ENCODE data around the gene ZNF211. TPM values are rescaled to one million over a fixed set of nuclear protein-coding genes. Genes with fewer than 3 reads are reported as not detected.

Gene ZNF211
- total and polyA plus RNA-seq, 9 of the 15 experiments (the other 6 are each of a cell fraction or from before 2014, with no cell fraction given) = 1.3 to 11.6 (median 4.5) TPM

DNA sequence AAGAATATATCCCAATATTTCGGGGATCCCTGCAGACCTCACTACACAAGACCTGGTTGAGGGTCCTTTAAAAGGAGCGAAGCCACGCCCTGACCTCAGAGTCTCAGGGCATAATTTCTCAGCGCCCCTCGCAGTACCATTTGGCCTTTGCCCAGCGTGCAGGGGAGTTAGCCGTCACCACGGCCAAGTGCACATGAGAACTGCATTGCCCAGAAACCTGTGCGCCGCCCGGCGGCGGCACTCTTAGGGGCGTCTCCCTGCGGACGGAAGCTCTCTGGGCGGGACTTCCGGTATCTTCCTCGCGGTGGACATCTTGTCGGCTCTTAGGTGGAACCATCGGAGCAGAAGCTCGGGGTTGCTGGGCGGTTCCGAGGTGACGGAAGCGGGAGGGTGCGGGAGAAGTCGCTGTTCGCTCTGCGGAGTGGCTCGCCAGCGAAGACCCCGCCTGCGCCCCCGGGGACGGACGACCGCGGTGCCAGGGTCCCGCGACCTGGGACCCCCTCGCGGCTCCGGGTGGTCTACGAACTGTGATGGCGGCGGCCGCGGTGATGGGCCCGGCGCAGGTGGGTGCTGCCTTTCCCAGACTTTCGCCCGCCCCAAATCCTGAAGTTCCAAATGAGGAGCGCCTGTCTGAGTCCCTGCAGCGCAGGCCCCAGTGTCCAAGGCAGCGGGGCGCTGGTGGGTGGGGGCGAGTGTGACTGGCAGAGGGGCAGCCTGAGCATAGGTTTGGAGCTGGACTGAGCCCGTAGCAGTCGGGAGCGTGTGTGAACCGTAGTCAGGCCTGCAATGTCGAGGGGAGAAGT, 18.8 kb upstream of the ZNF211 start, which contains the start of gene ZNF134 (continued):
- TF ChIP-seq ZNF766 (CRISPR knock-in tag; conservative IDR thresholded peaks at IDR 0.05) = 0 out of 2 replicates have a peak, but pooled peaks have one; percentile 18
- no peak for TF ChIP-seq PHF21A (IDR thresholded peaks at IDR 0.05; ENCODE audit: borderline replicate concordance, low read depth)
- no peak for TF ChIP-seq ZNF644 (tag; IDR thresholded peaks at IDR 0.05; ENCODE audit: low read depth)
- no peak for TF ChIP-seq ZNF764 (CRISPR knock-in tag; IDR thresholded peaks at IDR 0.05; ENCODE audit: low read depth)
- TF ChIP-seq ATF7 (IDR thresholded peaks at IDR 0.05) = 0 out of 2 replicates have a peak, but pooled peaks have one; percentile 9
- TF ChIP-seq ZNF589 (CRISPR knock-in tag; IDR thresholded peaks at IDR 0.05; ENCODE audit: low read depth) = no peak
- no peak for TF ChIP-seq ZNF347 (CRISPR knock-in tag; IDR thresholded peaks at IDR 0.05; ENCODE audit: low read depth)
- TF ChIP-seq TAF7 (tag; IDR thresholded peaks at IDR 0.05) = peak; percentile 28; the same call in 1 of the 2 replicates
- TF ChIP-seq LCOR (CRISPR knock-in tag; IDR thresholded peaks at IDR 0.05) = no peak
- TF ChIP-seq, protein P1, sequence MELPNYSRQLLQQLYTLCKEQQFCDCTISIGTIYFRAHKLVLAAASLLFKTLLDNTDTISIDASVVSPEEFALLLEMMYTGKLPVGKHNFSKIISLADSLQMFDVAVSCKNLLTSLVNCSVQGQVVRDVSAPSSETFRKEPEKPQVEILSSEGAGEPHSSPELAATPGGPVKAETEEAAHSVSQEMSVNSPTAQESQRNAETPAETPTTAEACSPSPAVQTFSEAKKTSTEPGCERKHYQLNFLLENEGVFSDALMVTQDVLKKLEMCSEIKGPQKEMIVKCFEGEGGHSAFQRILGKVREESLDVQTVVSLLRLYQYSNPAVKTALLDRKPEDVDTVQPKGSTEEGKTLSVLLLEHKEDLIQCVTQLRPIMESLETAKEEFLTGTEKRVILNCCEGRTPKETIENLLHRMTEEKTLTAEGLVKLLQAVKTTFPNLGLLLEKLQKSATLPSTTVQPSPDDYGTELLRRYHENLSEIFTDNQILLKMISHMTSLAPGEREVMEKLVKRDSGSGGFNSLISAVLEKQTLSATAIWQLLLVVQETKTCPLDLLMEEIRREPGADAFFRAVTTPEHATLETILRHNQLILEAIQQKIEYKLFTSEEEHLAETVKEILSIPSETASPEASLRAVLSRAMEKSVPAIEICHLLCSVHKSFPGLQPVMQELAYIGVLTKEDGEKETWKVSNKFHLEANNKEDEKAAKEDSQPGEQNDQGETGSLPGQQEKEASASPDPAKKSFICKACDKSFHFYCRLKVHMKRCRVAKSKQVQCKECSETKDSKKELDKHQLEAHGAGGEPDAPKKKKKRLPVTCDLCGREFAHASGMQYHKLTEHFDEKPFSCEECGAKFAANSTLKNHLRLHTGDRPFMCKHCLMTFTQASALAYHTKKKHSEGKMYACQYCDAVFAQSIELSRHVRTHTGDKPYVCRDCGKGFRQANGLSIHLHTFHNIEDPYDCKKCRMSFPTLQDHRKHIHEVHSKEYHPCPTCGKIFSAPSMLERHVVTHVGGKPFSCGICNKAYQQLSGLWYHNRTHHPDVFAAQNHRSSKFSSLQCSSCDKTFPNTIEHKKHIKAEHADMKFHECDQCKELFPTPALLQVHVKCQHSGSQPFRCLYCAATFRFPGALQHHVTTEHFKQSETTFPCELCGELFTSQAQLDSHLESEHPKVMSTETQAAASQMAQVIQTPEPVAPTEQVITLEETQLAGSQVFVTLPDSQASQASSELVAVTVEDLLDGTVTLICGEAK (IDR thresholded peaks at IDR 0.05) = peak; percentile 94
- TF ChIP-seq, protein P1 (CRISPR knock-in tag; IDR thresholded peaks at IDR 0.05) = no peak
- no peak; a peak in 1 of 4 replicates for TF ChIP-seq SIN3A (IDR thresholded peaks at IDR 0.05; ENCODE audit: borderline replicate concordance in 2 of 2, control insufficient read depth in 1 of 2, low read depth in 2 of 2, low read length in 2 of 2)
- TF ChIP-seq, protein P2, sequence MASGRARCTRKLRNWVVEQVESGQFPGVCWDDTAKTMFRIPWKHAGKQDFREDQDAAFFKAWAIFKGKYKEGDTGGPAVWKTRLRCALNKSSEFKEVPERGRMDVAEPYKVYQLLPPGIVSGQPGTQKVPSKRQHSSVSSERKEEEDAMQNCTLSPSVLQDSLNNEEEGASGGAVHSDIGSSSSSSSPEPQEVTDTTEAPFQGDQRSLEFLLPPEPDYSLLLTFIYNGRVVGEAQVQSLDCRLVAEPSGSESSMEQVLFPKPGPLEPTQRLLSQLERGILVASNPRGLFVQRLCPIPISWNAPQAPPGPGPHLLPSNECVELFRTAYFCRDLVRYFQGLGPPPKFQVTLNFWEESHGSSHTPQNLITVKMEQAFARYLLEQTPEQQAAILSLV (tag; IDR thresholded peaks at IDR 0.05) = no peak
- TF ChIP-seq TAL1 (IDR thresholded peaks at IDR 0.05) = no peak
- TF ChIP-seq NFIC (IDR thresholded peaks at IDR 0.05) = 0 out of 2 replicates have a peak, but pooled peaks have one; percentile 15
- TF ChIP-seq SRSF1 (IDR thresholded peaks at IDR 0.05; ENCODE audit: low read depth, low read length) = peak; percentile 91
- TF ChIP-seq ZNF184 (CRISPR knock-in tag; IDR thresholded peaks at IDR 0.05) = no peak
- TF ChIP-seq ZFX (CRISPR knock-in tag; IDR thresholded peaks at IDR 0.05) = peak; percentile 38; the same call in 1 of the 2 replicates
- peak; percentile 20 to 52; a peak in 3 of 4 replicates for TF ChIP-seq NRF1 (conservative IDR thresholded peaks at IDR 0.05 in 1 of 2, IDR thresholded peaks at IDR 0.05 in 1 of 2)

All from K562 (cell line).